HG03469 (cell line): ENCODE results near the gene OSBPL10.
"Not testable (repeated sequence)": the region's sequence is repeated elsewhere in the genome, so short reads cannot be mapped to it uniquely, and the experiment has no call there.

ENCODE experiments used
- ATAC-seq: cut with Tn5 transposase; IDR thresholded peaks from one replicate; pipeline ENCODE4 v1.9.1; 2021; ENCODE audit warnings: mild to moderate bottlenecking, moderate library complexity, moderate number of reproducible peaks; ENCODE audit not compliant: unreplicated experiment

The OSBPL10 gene

DNA sequence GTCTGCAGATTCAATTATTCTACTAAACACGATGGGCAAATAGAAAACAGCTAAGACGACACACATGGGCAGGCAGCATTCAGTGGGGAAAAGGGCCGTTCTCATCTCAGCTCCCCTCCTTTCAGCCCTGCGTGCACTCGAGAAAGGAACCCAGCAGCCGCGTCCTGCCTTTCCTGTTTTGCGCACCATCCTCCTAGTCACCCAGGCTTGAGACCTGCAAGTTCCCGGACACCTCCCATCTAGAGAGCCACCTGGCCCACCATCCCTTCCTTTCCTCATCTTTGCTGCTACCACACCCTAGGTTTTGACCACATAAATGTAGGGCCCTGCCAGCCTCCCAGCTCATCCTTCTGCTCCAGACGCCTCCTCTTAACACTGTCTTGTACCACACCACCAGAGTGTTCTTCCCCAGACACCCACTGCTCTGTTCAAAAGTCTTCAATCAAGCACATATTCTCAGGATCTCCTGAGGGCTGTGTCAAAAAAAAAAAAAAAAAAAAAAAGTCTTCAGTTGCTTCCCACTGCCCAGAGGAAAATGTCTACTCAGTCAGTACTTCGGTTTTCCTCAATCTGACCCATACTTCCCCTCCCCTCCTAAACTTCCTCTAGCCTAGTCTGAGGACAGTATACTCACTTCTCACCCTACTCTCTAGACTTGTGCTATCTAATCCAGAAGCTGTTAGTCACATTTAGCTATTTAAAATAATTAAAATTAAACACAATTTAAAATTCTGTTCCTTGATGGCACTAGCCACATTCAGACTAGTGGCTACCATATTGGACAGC, 266.4 kb downstream of the OSBPL10 start:
- no peak for ATAC-seq

DNA sequence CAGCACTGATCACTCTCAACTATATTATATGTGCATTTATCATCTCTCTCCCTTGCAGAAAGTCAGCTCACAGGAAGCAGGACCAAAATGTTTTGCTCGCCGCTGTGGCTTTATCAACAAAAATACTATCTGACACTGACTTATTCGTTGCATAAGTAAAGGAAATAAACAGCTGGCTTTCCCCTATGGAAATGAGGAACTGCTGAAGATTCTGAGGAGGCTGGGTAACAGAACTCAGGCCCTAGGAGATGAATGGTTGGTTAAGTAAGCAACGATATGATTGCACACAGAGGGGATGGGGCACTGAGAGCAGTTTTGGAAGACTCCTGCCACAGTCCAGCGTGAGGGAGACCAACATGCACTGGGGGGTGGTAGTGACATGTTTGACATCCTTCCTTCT, 267.2 kb downstream of the OSBPL10 start:
- ATAC-seq, result no peak

DNA sequence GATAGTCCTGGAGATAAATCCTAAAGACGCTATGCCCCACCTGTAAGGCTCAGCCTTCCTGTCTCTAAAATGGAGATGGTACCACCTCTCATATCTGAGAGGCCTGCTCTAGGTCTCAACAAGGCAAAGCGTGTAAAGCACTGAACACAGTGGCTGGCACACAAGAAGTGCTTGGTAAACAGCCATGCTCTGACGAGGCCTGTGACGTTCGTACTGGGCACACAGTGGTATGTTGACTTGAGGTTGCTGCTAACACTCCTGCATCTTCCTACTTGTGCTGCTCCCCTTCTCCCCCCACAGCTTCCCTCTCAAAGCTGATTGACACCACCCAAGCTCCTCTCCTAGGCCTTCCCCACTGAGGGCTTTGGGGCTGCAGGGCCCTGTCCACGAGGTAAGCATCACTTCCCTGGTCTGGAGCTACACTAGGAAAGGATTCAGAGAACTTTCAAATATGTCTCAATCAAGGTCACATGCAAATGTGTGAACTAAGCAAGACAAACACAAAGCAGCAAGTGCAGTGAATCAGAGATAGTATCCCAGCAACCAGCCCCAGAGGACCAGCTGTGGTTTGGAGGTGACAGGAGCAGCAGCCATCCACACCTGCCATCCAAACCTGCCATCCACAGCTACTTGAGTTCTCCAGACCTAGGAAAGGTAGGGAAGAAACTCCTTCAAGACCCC, 270.8 kb downstream of the OSBPL10 start:
- ATAC-seq, result peak; percentile 75

DNA sequence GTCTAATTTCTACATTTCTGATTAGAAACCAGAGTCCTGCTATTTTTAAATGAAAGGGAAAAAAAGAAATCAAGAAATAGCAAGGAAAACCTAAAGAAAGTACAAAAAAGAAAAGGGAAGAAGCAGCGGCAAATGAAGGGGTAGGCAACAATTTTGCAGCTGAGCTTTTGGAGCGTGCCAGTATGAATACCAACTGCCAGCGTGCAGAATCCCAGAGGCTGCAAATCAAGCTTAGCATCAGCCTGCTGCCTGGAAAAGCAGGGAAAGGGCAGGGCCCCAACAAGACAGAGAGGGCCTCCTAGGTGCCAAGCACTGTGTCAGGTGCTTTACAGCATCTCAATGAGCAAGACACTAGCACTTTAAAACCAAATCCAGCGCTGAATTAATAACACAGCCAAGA, 271.5 kb downstream of the OSBPL10 start:
- no peak for ATAC-seq

DNA sequence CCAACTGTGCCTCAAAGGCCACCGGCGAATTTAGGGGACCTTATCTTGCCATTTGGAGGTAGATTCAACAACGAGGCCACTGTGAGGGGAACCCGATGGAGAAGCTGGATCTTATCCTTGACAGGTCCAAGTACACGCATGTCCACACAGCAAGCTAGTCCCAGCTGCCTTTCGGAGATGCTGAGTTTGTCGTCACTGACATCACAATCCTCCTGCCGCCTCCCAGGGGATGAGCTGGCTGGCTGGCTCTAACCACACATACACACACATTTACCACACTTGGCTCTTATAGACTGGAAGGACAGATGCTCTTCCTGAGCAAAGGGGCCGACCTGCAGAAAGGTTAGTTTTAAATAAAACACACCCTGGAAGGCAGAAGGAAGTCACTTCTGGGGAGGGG, 272.1 kb downstream of the OSBPL10 start:
- ATAC-seq, result no peak

DNA sequence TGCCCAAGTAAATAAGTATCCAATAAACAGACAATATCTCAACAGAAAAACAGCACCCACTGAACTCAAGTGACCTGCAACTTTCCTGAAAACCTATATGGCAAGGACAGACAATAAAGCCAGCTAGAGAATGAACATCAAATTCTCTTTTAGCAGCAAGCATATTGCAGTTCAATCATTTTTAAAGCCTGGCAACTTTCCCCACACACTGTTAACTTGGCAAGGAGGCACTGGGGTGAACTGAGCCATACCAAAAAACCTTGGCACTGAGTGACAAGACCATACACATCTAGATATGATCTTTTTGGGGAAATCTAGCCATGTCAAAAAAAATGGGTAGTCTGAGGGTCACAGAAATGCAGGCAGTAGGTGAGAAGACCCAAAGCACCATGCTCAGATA, 273.8 kb downstream of the OSBPL10 start:
- no peak for ATAC-seq

DNA sequence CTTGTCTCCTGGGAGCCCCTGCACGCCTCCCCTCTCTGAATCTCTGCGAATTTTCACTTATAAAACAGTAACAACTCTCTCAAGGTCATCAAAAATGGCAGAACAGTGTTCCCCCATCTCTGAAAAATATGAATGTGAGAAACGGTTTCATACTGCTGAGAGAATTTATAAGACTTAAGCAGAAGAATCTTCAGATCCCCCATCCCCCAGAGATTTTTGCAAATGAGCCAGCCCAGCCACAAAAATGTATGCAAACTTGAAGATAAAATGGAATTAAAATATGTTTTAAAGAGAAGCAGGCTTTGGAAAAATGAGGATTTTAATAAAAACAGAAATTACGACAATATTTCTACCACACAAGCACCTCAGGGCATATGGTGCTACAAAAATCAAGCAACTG, 275.3 kb downstream of the OSBPL10 start:
- no peak for ATAC-seq

DNA sequence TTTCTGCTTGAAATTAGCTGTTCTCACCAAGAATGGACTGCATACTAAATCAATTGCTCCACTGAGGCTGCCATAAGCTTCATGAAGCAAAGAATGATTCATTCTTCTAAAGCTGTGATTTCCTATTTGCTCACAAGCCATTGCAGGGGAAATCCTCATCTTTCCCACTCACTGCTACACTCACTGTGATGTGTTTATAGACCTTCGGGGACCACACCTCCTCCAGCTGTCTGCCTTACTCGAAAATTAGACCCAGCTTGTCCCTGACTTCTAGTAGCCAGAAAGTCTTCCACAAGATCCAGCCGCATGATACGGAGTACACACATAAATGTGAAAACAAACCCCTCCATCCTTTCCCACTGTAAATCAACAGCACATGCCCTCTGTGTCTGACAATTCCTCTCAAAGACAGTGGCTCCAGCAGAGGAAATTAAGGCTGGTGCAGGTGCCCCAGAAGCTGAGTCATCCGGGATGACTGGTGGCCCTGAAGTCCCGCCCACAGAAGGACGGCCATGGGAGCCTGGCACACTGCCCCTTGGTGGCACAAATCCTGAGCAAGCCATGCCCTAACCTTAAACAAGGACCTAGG, 276.4 kb downstream of the OSBPL10 start:
- no peak for ATAC-seq

DNA sequence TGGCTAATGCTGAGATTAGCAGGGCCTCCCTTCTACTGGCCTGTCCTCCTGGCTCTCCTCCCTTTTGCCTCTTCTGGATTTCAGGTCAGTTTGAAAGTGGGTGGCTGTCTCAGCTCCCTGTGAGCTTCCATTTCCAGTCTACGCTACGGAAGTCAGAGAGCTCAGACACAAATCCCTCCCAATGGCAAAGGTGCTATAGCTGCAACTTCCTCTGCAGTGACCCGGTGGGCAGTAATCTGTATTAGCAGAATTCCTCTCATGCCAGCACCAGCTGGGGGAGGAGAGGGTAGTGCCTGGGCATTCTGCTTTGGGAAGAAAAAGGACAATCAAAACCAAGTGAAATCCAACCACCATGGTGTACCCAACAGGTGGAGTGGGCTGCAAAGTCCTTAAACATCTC, 276.9 kb downstream of the OSBPL10 start:
- no peak for ATAC-seq

DNA sequence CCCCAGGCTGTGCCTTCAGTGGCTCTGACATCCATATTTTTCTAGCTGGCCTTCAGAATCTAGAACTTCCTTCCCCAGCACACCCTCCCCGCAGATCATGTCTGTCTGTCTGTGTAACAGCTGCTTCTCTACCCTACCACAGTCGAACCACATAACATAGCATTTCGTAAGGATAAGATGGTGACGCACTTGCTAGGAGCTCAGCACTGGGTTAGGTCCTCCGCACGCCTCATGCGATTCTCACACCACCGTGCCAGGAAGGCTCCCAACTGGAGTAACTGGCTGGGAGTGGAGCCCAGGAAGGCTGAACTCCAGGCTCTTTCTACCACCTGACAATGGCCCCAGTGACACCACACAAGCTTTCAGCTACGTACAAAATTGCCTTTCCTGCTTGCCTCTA, 279.8 kb downstream of the OSBPL10 start:
- no peak for ATAC-seq

DNA sequence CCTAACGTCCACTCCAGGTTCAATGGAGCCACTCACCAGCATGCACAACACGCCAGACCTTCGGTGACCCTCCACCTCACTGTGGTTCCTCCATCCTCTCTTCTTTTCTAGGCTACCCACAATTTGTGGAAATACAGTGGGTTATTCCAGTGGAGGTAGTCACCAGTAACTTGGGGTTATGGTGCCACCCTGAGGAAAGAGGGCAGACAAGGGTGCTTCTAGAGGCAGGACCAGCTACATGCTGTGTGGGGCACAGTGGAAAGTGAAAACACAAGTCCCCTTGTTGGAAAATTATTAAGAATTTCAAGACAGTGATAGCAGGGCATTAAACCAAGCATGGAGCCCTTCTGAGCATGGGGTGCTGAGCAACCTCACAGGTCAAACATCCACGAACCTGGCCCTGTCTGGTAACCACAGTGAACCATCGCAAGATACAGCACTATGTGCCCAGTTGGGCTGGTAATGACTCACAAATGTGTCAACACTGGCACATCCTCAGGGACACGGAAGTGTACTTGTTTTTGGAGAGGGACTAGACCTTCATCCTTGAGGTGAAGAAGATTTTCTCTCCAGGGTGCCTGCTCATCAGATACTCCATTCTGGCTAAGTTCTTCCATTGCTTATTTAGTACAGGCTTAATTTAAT, 281.6 kb downstream of the OSBPL10 start:
- ATAC-seq, result no peak

DNA sequence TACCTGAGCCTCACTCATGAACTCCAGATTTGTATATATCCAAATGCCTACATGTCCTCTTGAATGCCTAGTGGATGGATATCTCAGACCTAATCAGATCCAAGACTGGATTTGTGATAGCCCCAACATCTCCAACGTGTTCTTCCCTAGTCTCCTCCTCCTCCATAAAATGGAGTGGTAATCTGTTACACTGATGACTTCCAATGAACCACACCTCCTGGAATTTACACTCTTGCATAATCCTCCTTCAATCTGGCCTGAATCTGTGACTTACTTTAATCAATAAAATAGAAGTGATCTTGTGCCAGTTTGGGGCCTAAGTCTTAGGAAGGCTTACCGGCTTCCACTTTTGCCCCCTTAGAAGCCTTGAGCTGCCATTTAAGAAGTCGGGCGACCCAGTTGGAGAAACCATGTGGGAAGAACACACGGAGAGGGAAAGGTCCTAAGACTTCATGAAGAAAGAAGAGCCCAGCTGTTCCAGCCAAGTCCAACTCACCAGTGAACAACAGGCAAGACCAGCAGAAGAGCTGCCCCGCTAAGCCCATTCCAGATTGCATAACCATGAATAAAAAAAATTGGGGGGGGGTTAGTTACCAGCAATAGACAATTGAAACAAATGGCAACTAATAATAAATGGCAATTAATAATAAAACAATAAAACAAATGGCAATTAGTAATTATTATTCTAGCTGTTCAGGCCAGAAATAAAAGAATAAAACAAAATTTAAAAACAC, 284.1 kb downstream of the OSBPL10 start:
- ATAC-seq, result no peak

DNA sequence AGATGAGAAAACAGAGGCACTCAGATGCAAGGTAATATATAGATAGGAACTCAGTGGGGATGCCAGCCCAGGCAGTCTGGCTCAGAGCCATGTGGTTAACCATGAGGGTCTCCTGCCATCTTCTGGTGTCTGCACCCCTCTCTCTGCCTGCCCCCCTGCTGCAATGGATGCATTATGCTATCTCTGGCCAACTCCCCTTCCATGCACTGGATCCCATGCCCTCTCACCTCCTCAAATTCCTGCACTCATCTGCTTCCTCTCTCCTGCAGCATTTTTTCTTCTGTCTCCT, 285.1 kb downstream of the OSBPL10 start:
- ATAC-seq, result no peak

DNA sequence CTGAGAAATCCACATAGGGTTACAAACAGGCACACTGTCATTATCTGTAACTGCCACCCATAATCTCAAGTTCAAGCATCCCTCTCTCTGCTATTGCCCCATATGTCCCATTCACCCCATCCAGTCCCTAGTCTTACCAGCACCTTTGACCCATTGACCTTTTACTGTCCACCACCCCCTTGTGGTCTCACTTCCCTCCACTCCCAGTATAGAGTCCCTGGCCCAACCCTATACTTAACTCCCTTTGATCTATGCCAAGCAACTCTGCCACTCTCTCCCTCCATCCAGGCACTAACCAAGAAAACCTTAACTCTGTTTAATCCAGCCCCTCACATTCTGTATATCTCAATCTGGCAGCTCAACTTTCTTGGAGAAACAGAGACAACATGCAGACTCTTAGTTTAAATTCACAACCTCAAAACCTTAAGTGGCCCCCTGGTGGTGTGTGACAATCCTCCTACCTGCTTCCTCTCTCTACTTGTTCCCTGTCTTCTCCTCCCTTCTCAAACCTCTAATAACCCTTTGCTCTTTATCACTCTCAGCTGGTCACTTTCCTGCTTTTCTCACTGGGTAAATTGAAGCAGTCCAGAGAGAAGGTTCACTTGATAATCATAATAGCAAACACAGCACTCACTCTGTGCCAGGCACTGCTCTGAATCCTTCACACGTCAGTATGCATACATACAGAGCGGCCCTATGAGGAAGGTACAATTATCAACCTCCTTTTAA, 285.6 kb downstream of the OSBPL10 start:
- ATAC-seq, result no peak

DNA sequence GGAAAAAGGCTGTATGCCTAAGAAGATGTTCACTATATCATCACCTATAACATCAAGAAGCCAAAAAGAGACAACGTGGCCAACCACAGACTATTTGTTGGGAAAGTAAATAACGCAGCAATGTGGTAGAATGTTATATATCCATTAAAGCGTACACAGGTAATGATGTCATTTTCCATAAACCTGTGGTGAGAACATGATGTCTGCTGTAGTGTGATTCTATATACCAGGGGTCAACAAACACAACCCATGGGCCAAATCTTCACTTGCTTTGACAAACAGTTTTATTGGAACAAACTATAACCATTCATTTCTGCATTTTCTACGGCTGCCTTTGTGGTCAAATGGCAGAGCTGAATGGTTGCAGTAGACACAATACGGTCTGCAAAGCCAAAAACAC, 287.7 kb downstream of the OSBPL10 start:
- ATAC-seq, result no peak

DNA sequence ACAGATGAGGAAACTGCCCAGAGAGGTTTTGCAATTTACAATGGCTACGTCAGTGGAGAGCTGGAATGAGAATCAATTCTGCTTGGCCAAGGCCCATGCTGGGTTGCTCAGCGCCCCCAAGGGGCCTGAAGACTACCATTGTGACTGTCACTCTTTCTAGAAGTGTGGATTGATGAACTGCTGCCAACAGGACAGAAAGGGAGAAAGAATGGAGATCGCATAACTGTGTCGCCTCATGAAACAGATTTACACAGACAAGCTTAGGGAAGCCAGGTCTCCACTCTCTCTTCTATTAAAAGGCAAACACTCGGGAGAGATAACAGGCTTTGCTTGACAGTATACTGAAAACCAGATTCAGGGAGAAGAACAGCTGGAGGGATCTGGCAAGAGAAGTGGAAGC, 288.3 kb downstream of the OSBPL10 start:
- no peak for ATAC-seq

DNA sequence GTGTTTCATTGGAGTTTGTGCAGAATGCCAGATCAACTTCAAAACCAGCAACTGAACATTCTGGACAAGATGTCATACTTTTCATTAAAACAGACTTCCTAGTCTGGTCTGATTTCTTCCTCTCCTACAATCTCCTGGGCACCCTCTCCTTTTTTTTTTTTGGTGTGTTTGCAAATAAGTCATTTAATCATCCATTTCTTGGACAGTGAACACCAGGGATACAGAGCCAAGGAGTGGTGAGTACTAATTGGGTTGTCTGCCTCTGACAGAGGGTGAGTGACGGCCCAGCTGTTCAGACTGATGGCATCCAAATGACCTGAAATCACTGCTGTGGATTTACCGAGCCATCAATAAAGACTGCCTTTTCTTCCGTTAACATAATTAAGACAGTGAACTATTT, 290.3 kb downstream of the OSBPL10 start:
- no peak for ATAC-seq

DNA sequence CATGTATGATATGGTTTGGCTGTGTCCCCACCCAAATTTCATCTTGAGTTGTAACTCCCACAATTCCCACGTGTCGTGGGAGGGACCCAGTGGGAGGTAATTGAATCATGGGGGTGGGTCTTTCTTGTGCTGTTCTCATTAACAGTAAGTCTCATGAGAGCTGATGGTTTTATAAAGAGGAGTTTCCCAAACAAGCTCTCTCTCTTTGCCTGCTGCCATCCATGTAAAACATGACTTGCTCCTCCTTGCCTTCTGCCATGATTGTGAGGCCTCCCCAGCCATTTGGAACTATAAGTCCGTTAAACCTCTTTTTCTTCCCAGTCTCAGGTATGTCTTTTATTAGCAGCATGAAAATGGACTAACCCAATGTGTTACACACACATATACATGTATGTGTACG, 291.5 kb downstream of the OSBPL10 start:
- not testable (repeated sequence) for ATAC-seq

DNA sequence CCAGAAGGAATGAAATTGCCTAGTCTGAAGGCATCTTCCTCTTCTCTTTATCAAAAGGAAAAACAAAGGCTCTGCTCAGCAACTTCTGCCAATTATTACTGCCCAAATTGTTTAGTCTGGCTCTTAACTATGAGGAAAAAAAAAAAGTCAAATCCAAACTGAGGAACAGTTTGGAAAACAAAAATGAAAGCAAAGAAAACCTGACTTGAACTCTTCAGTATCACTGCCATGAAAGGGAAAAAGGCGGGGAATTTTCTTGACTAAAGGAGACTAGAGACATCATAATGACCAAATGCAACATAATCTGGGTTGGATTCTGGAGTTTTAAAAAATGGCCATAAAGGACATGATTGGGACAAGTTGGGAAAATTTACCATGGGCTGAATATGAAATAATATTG, 292.1 kb downstream of the OSBPL10 start:
- no peak for ATAC-seq

DNA sequence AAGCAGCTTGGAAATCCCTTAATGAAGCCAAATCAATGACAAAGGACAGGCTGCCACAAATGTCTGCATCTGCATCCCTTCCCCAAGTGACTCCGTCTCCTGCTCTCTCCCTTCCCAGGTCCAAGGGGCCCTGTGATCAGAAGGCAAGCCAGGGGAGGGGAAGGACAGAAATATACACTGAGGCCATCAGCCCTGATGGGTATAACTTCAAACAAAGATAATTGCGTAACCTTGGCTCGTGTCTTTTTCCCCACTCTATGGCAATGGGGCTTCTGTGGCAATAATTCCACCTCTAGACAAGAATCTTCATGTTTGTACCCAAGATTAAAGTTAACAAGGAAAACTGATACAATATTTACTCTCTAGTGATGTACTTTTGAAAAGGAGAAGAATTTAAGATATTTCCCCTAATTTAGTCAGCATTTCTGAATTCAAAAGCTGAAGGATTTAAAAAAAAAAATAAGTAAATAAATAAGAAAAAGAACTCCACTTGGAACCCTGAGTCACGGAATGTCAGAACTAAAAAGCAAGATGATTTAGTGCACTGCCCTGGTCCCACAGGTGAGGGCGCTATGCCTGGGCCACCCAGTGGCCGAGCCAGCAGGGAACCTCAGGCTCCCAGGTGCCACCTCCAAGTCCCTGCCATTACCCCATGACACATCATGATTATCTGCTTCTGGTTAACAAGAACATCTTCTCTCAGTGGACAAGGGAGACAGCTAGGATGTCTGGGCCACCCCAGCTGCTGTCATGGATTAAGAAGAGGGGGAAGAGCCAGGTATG, 293.9 kb downstream of the OSBPL10 start:
- no peak for ATAC-seq
